ENCODE results near the gene EPG5. TPM values are rescaled to one million over a fixed set of nuclear protein-coding genes. Genes with fewer than 3 reads are reported as not detected.

The EPG5 gene
- total RNA-seq, 1 experiment from 2014 or later: 12.9 TPM

GRCh38 chr18:45890606-45891005 lies 76.5 kb downstream of the EPG5 start:
- H3K27me3 ChIP-seq (ENCODE audit: control insufficient read depth, insufficient read depth, low read length): no peaks in the 10 kb centered on the region
- TF ChIP-seq, protein P1, sequence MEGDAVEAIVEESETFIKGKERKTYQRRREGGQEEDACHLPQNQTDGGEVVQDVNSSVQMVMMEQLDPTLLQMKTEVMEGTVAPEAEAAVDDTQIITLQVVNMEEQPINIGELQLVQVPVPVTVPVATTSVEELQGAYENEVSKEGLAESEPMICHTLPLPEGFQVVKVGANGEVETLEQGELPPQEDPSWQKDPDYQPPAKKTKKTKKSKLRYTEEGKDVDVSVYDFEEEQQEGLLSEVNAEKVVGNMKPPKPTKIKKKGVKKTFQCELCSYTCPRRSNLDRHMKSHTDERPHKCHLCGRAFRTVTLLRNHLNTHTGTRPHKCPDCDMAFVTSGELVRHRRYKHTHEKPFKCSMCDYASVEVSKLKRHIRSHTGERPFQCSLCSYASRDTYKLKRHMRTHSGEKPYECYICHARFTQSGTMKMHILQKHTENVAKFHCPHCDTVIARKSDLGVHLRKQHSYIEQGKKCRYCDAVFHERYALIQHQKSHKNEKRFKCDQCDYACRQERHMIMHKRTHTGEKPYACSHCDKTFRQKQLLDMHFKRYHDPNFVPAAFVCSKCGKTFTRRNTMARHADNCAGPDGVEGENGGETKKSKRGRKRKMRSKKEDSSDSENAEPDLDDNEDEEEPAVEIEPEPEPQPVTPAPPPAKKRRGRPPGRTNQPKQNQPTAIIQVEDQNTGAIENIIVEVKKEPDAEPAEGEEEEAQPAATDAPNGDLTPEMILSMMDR (IDR thresholded peaks at IDR 0.05): no peak
- TF ChIP-seq TCF7L2 (IDR thresholded peaks at IDR 0.05; ENCODE audit: low read depth, low read length) (no peak), SIN3A (IDR thresholded peaks at IDR 0.05; ENCODE audit: borderline replicate concordance, insufficient read depth, low read depth, low read length) (no peak), POLR2AphosphoS5 (IDR thresholded peaks at IDR 0.05; ENCODE audit: low read depth, low read length) (no peak), REST (IDR thresholded peaks at IDR 0.05; ENCODE audit: insufficient read depth in 1 of 2, low read depth in 2 of 2, low read length in 1 of 2) (no peak)
- H3K9me3 ChIP-seq (ENCODE audit: control insufficient read depth, insufficient read depth, low read depth, low read length): no peaks in the 10 kb centered on the region
- POLR2A ChIA-PET: no interaction called here
- no peak for ATAC-seq
- H3K27ac ChIP-seq (ENCODE audit: low read length): no peak overlapping the region
- CTCF ChIA-PET: no interaction called here
- H3K4me1 ChIP-seq (ENCODE audit: control insufficient read depth, insufficient read depth, low read length): no peaks in the 10 kb centered on the region
- H3K36me3 ChIP-seq (ENCODE audit: control insufficient read depth, insufficient read depth, low read length): no peaks in the 10 kb centered on the region; the same call in 1 of the 2 replicates
- in situ Hi-C loops (cut with HindIII; ENCODE audit: low pct_unique_long_range_greater_than_20kb, low sequenced_read_pairs) (no loop called here), intact Hi-C loops (cut with micrococcal nuclease; ENCODE audit: unreplicated experiment) (no loop called here)
- BruUV-seq (replicated peaks): no TSS peak
- DNase-seq (ENCODE audit: low read depth, low spot score): no peak
- H3K4me3 ChIP-seq (ENCODE audit: low read depth in 2 of 2, low read length in 2 of 2): no peak overlapping the region

GRCh38 chr18:45889419-45890064 lies 77.6 kb downstream of the EPG5 start:
- in situ Hi-C loops (cut with HindIII; ENCODE audit: low pct_unique_long_range_greater_than_20kb, low sequenced_read_pairs) (no loop called here), intact Hi-C loops (cut with micrococcal nuclease; ENCODE audit: unreplicated experiment) (no loop called here)
- Histone ChIP-seq H3K9me3 (ENCODE audit: control insufficient read depth, insufficient read depth, low read depth, low read length) (no peaks in the 10 kb centered on the region), H3K4me3 (ENCODE audit: low read depth in 2 of 2, low read length in 2 of 2) (no peak overlapping the region), H3K36me3 (ENCODE audit: control insufficient read depth, insufficient read depth, low read length) (no peaks in the 10 kb centered on the region; the same call in 1 of the 2 replicates), H3K27ac (ENCODE audit: low read length) (no peak overlapping the region), H3K4me1 (ENCODE audit: control insufficient read depth, insufficient read depth, low read length) (no peaks in the 10 kb centered on the region), H3K27me3 (ENCODE audit: control insufficient read depth, insufficient read depth, low read length) (no peaks in the 10 kb centered on the region)
- ATAC-seq (no peak), DNase-seq (ENCODE audit: low read depth, low spot score) (no peak)
- POLR2A ChIA-PET: no interaction called here
- no TSS peak for BruUV-seq (replicated peaks)
- TF ChIP-seq, protein P1 (IDR thresholded peaks at IDR 0.05): no peak
- TF ChIP-seq REST (IDR thresholded peaks at IDR 0.05; ENCODE audit: insufficient read depth in 1 of 2, low read depth in 2 of 2, low read length in 1 of 2) (no peak), SIN3A (IDR thresholded peaks at IDR 0.05; ENCODE audit: borderline replicate concordance, insufficient read depth, low read depth, low read length) (no peak), POLR2AphosphoS5 (IDR thresholded peaks at IDR 0.05; ENCODE audit: low read depth, low read length) (no peak), TCF7L2 (IDR thresholded peaks at IDR 0.05; ENCODE audit: low read depth, low read length) (no peak)
- CTCF ChIA-PET: no interaction called here

Data from Panc1 (cell line).